Psoas muscle (tissue), 8 donors: ENCODE measurements around the gene ESR2. TPM values are rescaled to one million over a fixed set of nuclear protein-coding genes. Genes with fewer than 3 reads are reported as not detected.
A peak's percentile ranks its signal among the peaks of the same experiment; 100 is the strongest.

Experiments
- ATAC-seq, 4 donors: fragments of 200-7000 bp; cut with Tn5 transposase; one replicate each; pipeline ENCODE4 v1.9.1; 2020; ENCODE audit warnings: moderate library complexity in 3 of 4, mild to moderate bottlenecking in 2 of 4
- DNase-seq, 2 donors: peaks; one replicate each; pipeline ENCODE4 v3.0.0-alpha.2; 2020
- H3K27ac ChIP-seq: fragments of 200-600 bp; one replicate; pipeline ENCODE4 v1.8.0; 2022
- H3K27me3 ChIP-seq, 3 donors: fragments of 200-600 bp in 1 of 3; one replicate each; pipeline versions ENCODE4 v1.6.1 to v1.8.0; 2013 to 2022; ENCODE audit warnings: low read length in 2 of 3, mild to moderate bottlenecking in 2 of 3, moderate library complexity in 1 of 3; ENCODE audit not compliant: insufficient read depth in 3 of 3
- H3K36me3 ChIP-seq, 2 donors: fragments of 200-600 bp in 1 of 2; one replicate each; pipeline versions ENCODE4 v1.6.1 to v1.8.0; 2013 to 2022; ENCODE audit warnings: low read depth in 1 of 2, mild to moderate bottlenecking in 1 of 2, moderate library complexity in 1 of 2; ENCODE audit not compliant: insufficient read depth in 1 of 2
- H3K4me1 ChIP-seq: fragments of 200-600 bp; one replicate; pipeline ENCODE4 v1.8.0; 2022
- H3K4me3 ChIP-seq: fragments of 200-600 bp; one replicate; pipeline ENCODE4 v1.8.0; 2022; ENCODE audit warnings: mild to moderate bottlenecking
- H3K9me3 ChIP-seq: fragments of 200-600 bp; one replicate; pipeline ENCODE4 v1.8.0; 2022
- WGBS, 3 donors: extraction: QIAGEN DNeasy Blood & Tissue Kit; methylation state at CpG; one replicate each; pipeline versions ENCODE4 v1.1.6 to v1.1.7; 2013; 5-methylcytosine and 5-hydroxymethylcytosine counted together
- intact Hi-C, 2 donors: fragments of 100-400 bp; cut with DNase I; formaldehyde crosslinking; loops; one replicate each; pipeline versions ENCODE4 v1.11.0 to v1.14.2; 2022
- polyA plus RNA-seq, 3 donors: library from polyadenylated mRNA; stranded (reverse); fragments of 200-250 nt; gene quantifications; one replicate each; pipeline ENCODE4 v1.2.3, GENCODE V29; 2013
- total RNA-seq, 4 donors: library from RNA; stranded (reverse); fragmentation: NEBNext Ultra II Directional in 2 of 4; extraction: Animal tissue kit (Norgen Biotek cat#: 25700) in 2 of 4; gene quantifications; one replicate each; pipeline versions ENCODE4 v1.2.1 to v1.2.4, GENCODE V29; 2021 to 2023
- TF ChIP-seq, protein P1 (sequence below): fragments of 200-600 bp; IDR thresholded peaks from one replicate; pipeline ENCODE4 v1.8.0; 2022; ENCODE audit warnings: antibody characterized with exemption
- donor health status: healthy with polysubstance abuse.
- donor health status: DM: no; HTN: no; CAD: no; lungs with moderate emphysema.
- donor health status: Bipolar disorder and iron deficiency.
- donor health status: healthy.
- donor health status: DM: yes; HTN: yes; CAD: no.
- donor health status: DM: no; HTN: no; CAD: no.
- donor health status: DM: no; HTN: no; CAD: no.
- donor health status: DM: yes; HTN: yes; CAD: no.

The ESR2 gene
- total and polyA plus RNA-seq, 7 donors, result 0.21 to 1.5 (median 0.77) TPM; not detected in 2

DNA sequence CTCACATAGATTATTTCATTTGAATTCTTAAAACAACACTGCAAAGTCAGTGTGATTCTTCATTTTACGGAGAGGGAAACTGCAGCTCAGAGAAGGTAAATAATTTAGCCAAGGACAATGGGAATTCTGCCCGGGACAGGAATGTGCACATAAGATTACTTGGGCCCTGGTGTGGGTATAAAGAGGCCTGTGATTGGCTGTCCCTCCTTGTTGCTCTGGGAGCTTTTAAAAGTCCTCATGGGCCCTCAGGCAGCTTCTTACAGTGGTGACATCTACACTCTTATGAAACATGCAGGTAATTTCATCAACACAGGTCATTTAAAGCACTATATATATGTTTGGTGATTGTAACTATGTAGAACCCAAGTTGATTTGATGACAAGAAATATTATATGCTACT is 100.3 kb downstream of the ESR2 start:
- Histone ChIP-seq H3K27me3 (no peaks in the 10 kb centered on the region), H3K4me3 (no peak overlapping the region), H3K4me1 (peaks cover 28% of the 10 kb centered on the region), H3K27ac (peak overlapping the region; percentile 19), H3K36me3 (peaks cover 0 to 38% of the 10 kb centered on the region in 2 donors), H3K9me3 (no peaks in the 10 kb centered on the region)
- ATAC-seq (no peak), DNase-seq (no peak)
- WGBS, 3 donors, result 65 to 82% (median 77%) methylated on average over 2 of the region's 2 CpGs
- intact Hi-C loops, result no loop called here
- TF ChIP-seq, protein P1, sequence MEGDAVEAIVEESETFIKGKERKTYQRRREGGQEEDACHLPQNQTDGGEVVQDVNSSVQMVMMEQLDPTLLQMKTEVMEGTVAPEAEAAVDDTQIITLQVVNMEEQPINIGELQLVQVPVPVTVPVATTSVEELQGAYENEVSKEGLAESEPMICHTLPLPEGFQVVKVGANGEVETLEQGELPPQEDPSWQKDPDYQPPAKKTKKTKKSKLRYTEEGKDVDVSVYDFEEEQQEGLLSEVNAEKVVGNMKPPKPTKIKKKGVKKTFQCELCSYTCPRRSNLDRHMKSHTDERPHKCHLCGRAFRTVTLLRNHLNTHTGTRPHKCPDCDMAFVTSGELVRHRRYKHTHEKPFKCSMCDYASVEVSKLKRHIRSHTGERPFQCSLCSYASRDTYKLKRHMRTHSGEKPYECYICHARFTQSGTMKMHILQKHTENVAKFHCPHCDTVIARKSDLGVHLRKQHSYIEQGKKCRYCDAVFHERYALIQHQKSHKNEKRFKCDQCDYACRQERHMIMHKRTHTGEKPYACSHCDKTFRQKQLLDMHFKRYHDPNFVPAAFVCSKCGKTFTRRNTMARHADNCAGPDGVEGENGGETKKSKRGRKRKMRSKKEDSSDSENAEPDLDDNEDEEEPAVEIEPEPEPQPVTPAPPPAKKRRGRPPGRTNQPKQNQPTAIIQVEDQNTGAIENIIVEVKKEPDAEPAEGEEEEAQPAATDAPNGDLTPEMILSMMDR, result no peak

DNA sequence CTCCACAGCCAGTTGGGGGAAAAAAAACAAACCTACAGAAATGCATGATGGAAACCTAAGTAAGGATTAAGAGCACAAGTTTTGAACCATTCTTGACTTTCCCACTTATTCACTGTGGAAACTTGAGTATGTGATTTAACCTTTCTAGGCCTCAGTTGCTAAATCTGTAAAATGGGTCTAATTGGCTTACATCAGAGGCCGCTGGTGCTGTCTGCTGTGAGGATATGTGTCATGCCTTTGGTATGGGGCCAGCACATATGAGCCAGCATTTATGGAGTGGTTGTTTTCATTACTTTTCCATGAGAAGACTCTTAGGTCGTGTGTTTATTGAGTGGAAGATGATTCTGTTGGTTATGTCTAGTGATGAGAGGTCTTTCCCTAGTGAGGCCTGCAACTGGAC is 102.4 kb downstream of the ESR2 start:
- Histone ChIP-seq H3K4me3 (no peak overlapping the region), H3K27ac (no peak overlapping the region), H3K36me3 (peaks cover 0 to 58% of the 10 kb centered on the region in 2 donors), H3K27me3 (no peaks in the 10 kb centered on the region), H3K9me3 (no peaks in the 10 kb centered on the region), H3K4me1 (peaks cover 15% of the 10 kb centered on the region)
- 79 to 84% (median 80%) methylated on average over 2 of the region's 2 CpGs for WGBS, 3 donors
- DNase-seq (no peak), ATAC-seq (no peak)
- TF ChIP-seq, protein P1, result no peak
- intact Hi-C loops, result no loop called here

DNA sequence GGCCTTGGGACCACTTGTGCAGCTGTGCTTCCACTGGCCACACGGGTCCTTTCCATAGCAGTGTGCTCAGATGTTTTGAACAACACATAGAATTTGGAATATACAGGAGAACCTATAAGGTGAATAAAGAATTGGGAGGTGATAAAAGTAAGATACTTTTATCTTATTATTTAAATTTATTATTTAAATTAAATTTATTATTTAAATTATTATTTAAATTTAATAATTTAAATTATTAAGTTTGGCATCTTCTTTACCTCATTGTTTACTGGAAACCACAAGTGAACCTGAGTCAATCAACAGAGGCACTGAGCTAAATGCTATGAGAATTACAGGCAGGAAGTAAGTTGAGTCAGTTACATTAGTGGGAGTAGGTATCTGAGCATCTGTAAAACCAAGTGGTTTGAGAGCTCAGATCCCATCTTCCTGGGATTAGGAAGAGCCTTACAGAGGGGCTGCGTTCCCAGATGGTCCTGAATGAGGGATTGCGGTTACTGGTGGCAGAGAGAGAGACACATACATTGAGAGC is 103.1 kb downstream of the ESR2 start:
- no peaks in the 10 kb centered on the region for H3K9me3 ChIP-seq
- ATAC-seq (no peak), DNase-seq (no peak)
- H3K27ac ChIP-seq, result no peak overlapping the region
- WGBS, 3 donors, result 86 to 92% (median 88%) methylated on average over 3 of the region's 3 CpGs
- peaks cover 8% of the 10 kb centered on the region for H3K4me1 ChIP-seq
- intact Hi-C loops, result no loop called here
- peaks cover 0 to 65% of the 10 kb centered on the region in 2 donors for H3K36me3 ChIP-seq
- no peaks in the 10 kb centered on the region for H3K27me3 ChIP-seq
- TF ChIP-seq, protein P1, result no peak
- no peak overlapping the region for H3K4me3 ChIP-seq

DNA sequence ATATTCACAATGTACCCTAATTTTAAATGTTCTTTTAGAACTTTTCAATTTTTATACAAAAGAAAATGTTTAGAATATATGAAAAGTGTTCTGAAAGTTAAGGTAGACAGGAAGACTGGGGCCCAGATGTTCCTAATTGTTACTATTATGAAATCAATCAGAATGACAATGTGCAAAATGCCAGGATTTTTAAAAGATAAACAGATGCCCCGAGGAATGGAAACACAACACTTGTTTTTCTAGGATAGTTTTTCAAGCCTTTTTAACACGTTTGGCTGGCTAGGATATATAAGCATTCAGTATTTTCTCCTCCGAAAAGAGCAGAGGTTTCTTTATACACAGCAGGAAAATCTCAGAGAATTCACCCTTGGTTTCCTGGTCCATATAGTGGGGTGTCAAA is 106.8 kb downstream of the ESR2 start:
- H3K4me1 ChIP-seq, result no peaks in the 10 kb centered on the region
- no peaks in the 10 kb centered on the region for H3K9me3 ChIP-seq
- H3K27me3 ChIP-seq, result no peaks in the 10 kb centered on the region
- H3K27ac ChIP-seq, result no peak overlapping the region
- ATAC-seq, result no peak
- H3K36me3 ChIP-seq, result peaks cover 4 to 70% of the 10 kb centered on the region in 2 donors
- intact Hi-C loops, result no loop called here
- DNase-seq, result no peak
- TF ChIP-seq, protein P1, result no peak
- 61 to 70% (median 66%) methylated on average over 3 of the region's 3 CpGs for WGBS, 3 donors
- H3K4me3 ChIP-seq, result no peak overlapping the region
